Measurements from ENCODE around the gene ARHGEF6.

The ARHGEF6 gene

DNA sequence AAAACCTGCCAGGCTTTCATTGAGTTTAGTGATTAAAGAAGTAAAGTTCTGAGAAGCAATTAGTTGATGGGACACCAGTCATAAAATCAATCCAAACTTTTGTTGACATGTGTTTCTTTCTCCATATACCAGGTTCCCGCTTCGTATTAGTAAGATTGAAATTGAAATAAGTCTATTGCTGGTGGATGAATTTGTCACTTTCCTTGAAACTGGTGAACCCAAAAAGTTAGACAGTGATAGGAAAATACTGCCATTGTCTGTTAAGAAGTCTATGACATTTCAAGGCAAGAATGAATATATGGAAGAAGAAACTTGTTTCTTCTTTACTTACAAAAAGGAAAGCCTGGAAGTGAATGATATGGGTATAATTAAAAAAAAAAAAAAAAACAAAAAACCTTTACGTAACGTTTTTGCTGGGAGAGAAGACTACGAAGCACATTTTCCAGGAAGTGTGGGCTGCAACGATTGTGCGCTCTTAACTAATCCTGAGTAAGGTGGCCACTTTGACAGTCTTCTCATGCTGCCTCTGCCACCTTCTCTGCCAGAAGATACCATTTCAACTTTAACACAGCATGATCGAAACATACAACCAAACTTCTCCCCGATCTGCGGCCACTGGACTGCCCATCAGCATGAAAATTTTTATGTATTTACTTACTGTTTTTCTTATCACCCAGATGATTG, 132.9 kb downstream of the ARHGEF6 start, which contains the start of gene CD40LG:
Gene CD40LG, plus strand, starts transcription at position 482 of the 684 bp plus-strand sequence. Its CDS starts 91 bp downstream, at position 573.
- Histone ChIP-seq H3K27me3 (ENCODE audit: insufficient read depth, poor library complexity, severe bottlenecking) (no peaks in the 10 kb centered on the region), H3K9me3 (ENCODE audit: severe bottlenecking) (no peaks in the 10 kb centered on the region), H3K36me3 (ENCODE audit: low read depth) (no peaks in the 10 kb centered on the region), H3K4me1 (ENCODE audit: insufficient read depth, poor library complexity, severe bottlenecking) (no peaks in the 10 kb centered on the region), H3K27ac (ENCODE audit: poor library complexity, severe bottlenecking) (no peak within 1 kb of the TSS), H3K4me3 (ENCODE audit: severe bottlenecking) (no peak within 1 kb of the TSS)
- no peak for DNase-seq (ENCODE audit: low spot score)
- TF ChIP-seq, protein P1, sequence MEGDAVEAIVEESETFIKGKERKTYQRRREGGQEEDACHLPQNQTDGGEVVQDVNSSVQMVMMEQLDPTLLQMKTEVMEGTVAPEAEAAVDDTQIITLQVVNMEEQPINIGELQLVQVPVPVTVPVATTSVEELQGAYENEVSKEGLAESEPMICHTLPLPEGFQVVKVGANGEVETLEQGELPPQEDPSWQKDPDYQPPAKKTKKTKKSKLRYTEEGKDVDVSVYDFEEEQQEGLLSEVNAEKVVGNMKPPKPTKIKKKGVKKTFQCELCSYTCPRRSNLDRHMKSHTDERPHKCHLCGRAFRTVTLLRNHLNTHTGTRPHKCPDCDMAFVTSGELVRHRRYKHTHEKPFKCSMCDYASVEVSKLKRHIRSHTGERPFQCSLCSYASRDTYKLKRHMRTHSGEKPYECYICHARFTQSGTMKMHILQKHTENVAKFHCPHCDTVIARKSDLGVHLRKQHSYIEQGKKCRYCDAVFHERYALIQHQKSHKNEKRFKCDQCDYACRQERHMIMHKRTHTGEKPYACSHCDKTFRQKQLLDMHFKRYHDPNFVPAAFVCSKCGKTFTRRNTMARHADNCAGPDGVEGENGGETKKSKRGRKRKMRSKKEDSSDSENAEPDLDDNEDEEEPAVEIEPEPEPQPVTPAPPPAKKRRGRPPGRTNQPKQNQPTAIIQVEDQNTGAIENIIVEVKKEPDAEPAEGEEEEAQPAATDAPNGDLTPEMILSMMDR (IDR thresholded peaks at IDR 0.05; ENCODE audit: poor library complexity, severe bottlenecking): no peak
- no peak for ATAC-seq (ENCODE audit: low read depth)

GRCh38 chrX:136646602-136647239, 134.0 kb downstream of the ARHGEF6 start:
- Histone ChIP-seq H3K27me3 (ENCODE audit: insufficient read depth, poor library complexity, severe bottlenecking) (no peaks in the 10 kb centered on the region), H3K4me3 (ENCODE audit: severe bottlenecking) (no peak overlapping the region), H3K9me3 (ENCODE audit: severe bottlenecking) (no peaks in the 10 kb centered on the region), H3K27ac (ENCODE audit: poor library complexity, severe bottlenecking) (no peak overlapping the region), H3K4me1 (ENCODE audit: insufficient read depth, poor library complexity, severe bottlenecking) (no peaks in the 10 kb centered on the region), H3K36me3 (ENCODE audit: low read depth) (no peaks in the 10 kb centered on the region)
- no peak for ATAC-seq (ENCODE audit: low read depth)
- no peak for DNase-seq (ENCODE audit: low spot score)
- TF ChIP-seq, protein P1 (IDR thresholded peaks at IDR 0.05; ENCODE audit: poor library complexity, severe bottlenecking): no peak

DNA sequence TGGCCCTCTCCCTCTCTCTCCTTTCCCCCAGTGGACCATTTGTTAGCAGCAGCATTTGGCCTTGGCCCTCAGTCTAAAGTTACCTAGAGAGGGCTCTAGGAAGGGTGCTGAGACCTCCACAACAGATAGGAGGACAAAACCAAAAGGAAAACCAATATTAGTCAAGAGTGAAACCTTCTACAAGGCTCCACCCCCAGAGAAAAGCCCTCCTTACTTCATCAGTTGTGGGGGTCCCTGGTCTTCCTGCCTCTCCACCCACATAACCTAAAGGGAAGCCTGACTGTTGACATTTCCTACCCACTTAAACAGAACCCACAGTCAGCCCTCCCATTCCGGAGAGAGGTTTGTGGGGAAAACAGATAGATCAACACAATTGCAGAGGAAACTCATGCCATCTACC, 137.5 kb downstream of the ARHGEF6 start:
- ATAC-seq (ENCODE audit: low read depth) (no peak), DNase-seq (ENCODE audit: low spot score) (no peak)
- Histone ChIP-seq H3K27ac (ENCODE audit: poor library complexity, severe bottlenecking) (no peak overlapping the region), H3K4me3 (ENCODE audit: severe bottlenecking) (no peak overlapping the region), H3K36me3 (ENCODE audit: low read depth) (no peaks in the 10 kb centered on the region), H3K9me3 (ENCODE audit: severe bottlenecking) (no peaks in the 10 kb centered on the region), H3K4me1 (ENCODE audit: insufficient read depth, poor library complexity, severe bottlenecking) (no peaks in the 10 kb centered on the region), H3K27me3 (ENCODE audit: insufficient read depth, poor library complexity, severe bottlenecking) (no peaks in the 10 kb centered on the region)
- TF ChIP-seq, protein P1 (IDR thresholded peaks at IDR 0.05; ENCODE audit: poor library complexity, severe bottlenecking): no peak

- Histone ChIP-seq H3K4me1 (ENCODE audit: insufficient read depth, poor library complexity, severe bottlenecking) (no peaks in the 10 kb centered on the region), H3K27me3 (ENCODE audit: insufficient read depth, poor library complexity, severe bottlenecking) (no peaks in the 10 kb centered on the region), H3K27ac (ENCODE audit: poor library complexity, severe bottlenecking) (no peak overlapping the region), H3K36me3 (ENCODE audit: low read depth) (no peaks in the 10 kb centered on the region), H3K9me3 (ENCODE audit: severe bottlenecking) (no peaks in the 10 kb centered on the region), H3K4me3 (ENCODE audit: severe bottlenecking) (no peak overlapping the region)
- DNase-seq (ENCODE audit: low spot score) (no peak), ATAC-seq (ENCODE audit: low read depth) (no peak)
- TF ChIP-seq, protein P1 (IDR thresholded peaks at IDR 0.05; ENCODE audit: poor library complexity, severe bottlenecking): no peak
These were observed 141.1 kb downstream of the ARHGEF6 start for GRCh38 chrX:136639506-136640176.
